LNCaP clone FGC (cell line): ENCODE data around the gene C19orf85.
"Not testable (repeated sequence)": the region's sequence is repeated elsewhere in the genome, so short reads cannot be mapped to it uniquely, and the experiment has no call there.

ENCODE experiments used
- DNase-seq: peaks from one replicate; pipeline ENCODE4 v3.0.0-alpha.2; 2011; ENCODE audit warnings: low read depth
- H3K4me3 ChIP-seq: 2 replicates; pipeline ENCODE4 v1.5.1; 2011; ENCODE audit warnings: mild to moderate bottlenecking, low read depth, low read length, control low read depth
- TF ChIP-seq, protein P1 (sequence below): IDR thresholded peaks from 2 replicates; pipeline ENCODE4 v1.5.1; 2012; ENCODE audit warnings: mild to moderate bottlenecking; ENCODE audit not compliant: control insufficient read depth, insufficient read depth; ENCODE audit errors: extremely low read depth

C19orf85 gene

GRCh38 chr19:55502197-55502952, 37.8 kb upstream of the C19orf85 start:
- TF ChIP-seq, protein P1, sequence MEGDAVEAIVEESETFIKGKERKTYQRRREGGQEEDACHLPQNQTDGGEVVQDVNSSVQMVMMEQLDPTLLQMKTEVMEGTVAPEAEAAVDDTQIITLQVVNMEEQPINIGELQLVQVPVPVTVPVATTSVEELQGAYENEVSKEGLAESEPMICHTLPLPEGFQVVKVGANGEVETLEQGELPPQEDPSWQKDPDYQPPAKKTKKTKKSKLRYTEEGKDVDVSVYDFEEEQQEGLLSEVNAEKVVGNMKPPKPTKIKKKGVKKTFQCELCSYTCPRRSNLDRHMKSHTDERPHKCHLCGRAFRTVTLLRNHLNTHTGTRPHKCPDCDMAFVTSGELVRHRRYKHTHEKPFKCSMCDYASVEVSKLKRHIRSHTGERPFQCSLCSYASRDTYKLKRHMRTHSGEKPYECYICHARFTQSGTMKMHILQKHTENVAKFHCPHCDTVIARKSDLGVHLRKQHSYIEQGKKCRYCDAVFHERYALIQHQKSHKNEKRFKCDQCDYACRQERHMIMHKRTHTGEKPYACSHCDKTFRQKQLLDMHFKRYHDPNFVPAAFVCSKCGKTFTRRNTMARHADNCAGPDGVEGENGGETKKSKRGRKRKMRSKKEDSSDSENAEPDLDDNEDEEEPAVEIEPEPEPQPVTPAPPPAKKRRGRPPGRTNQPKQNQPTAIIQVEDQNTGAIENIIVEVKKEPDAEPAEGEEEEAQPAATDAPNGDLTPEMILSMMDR = no peak
- no peak overlapping the region for H3K4me3 ChIP-seq
- DNase-seq = no peak

- DNase-seq = no peak
- TF ChIP-seq, protein P1 = no peak
- H3K4me3 ChIP-seq = no peak overlapping the region
Measured at GRCh38 chr19:55500368-55500952, 35.9 kb upstream of the C19orf85 start.

DNA sequence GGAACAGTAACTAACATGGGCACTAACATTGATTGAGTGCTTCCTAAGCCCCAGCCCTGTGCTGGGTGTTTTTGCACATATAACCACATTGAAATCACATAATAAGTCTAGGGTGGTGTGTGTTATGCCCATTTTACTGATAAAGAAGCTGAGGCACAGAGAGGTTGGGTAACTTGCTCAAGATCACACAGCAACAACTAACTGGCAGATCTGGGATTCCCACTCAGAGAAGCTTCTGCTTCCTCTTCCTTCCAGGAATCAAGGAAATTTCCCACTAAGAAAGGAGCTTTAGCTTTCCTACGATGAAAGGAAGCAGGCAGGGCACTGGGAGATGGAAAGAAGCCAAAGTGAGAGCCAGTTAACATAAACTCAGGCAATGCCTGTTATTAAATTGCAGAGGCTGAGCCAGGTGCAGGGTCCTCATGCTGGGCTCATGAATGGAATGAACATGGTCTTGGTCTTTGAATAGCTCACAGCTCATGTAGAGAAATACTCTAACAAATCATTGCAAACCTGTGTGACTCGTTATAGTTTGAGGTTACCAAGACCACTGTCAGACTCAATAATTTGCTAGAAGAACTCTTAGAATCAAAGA, 33.8 kb upstream of the C19orf85 start:
- DNase-seq = no peak
- TF ChIP-seq, protein P1 = no peak
- no peak overlapping the region for H3K4me3 ChIP-seq

GRCh38 chr19:55497763-55498162, 33.2 kb upstream of the C19orf85 start:
- TF ChIP-seq, protein P1 = no peak
- H3K4me3 ChIP-seq = no peak overlapping the region
- no peak for DNase-seq

- DNase-seq = not testable (repeated sequence)
Measured at GRCh38 chr19:55496820-55497219, 32.3 kb upstream of the C19orf85 start.

DNA sequence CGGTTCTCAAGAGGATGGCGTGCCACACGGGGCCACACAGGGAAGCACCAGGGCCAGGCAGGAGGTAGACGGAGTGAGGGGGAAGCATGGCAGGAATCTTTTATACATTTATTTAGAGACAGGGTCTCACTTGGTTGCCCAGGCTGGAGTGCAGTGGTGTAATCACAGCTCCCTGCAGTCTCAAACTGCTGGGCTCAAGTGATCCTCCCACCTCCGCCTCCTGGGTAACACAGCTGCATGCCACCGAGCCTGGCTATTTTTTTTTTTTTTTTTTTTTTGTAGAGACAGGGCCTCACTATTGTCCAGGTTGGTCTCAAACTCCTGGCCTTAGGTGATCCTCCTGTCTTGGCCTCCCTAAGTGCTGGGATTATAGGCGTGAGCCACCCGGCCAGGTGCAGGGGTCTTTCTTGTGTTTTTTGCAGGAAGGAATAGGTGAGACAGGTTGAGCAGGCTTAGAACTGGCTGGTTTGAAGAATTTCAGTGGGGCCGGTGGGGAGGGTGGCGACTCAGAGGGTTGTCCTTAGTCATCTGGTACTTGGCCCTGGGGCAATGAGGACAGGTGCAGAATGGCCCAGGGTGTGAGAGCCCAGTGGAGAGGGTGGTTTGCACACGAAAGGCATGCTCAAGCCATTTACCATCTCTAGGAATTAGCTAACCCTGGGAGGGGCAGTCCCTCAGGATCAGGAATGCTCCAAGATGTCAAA, 31.2 kb upstream of the C19orf85 start:
- no peak for DNase-seq
- TF ChIP-seq, protein P1 = no peak
- no peak overlapping the region for H3K4me3 ChIP-seq

More at GRCh38 chr19:55496820-55497219, 32.3 kb upstream of the C19orf85 start:
- H3K4me3 ChIP-seq = not testable (repeated sequence)

DNA sequence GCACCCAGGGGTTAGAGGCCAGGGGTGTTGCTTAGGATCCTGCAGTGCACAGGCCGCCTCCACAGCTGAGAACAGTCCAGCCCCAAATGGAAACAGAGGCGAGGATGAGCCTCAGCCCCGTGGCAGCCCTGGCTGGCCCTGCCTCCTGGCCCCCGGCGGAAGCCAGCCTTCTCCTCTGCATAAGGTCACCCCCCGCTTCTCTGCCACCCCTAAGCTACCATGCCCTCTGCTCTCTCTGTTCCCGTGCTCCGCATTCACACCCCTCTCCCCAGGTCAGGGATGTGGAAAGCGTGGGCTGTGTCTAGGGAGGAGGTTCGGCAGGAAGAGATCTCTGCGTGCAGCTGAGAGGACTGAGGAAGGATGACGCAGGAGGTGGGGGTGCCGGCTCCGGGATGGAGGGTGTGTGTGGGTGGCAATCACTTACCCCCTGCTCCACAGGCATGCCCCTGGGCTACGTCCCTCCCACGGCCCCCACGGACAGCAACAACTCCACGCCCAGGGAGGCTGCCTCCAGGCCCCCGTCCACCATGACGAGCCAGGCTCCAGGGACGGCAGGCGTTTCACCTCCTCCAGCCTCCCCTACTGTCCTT, 29.7 kb upstream of the C19orf85 start:
- no peak for DNase-seq
- TF ChIP-seq, protein P1 = no peak
- H3K4me3 ChIP-seq = no peak overlapping the region
